Panc1 (cell line): ENCODE measurements around the gene KRTAP10-10.

Experiments used
- TCF7L2 ChIP-seq: IDR thresholded peaks from 2 replicates; pipeline ENCODE4 v1.6.1; 2011; ENCODE audit warnings: mild to moderate bottlenecking, low read depth, low read length, inconsistent platforms
- TF ChIP-seq, protein P1 (sequence below): fragments of 450-650 bp; IDR thresholded peaks from 2 replicates; pipeline ENCODE4 v1.5.1; 2017; ENCODE audit warnings: mild to moderate bottlenecking
- TF ChIP-seq, protein P2 (sequence below), 2 experiments: IDR thresholded peaks; 2 replicates each; pipeline ENCODE4 v1.6.1; 2011 to 2012; ENCODE audit warnings: low read depth in 2 of 2, control low read depth in 1 of 2, low read length in 1 of 2, mild to moderate bottlenecking in 1 of 2, moderate library complexity in 1 of 2; ENCODE audit not compliant: insufficient read depth in 1 of 2

DNA sequence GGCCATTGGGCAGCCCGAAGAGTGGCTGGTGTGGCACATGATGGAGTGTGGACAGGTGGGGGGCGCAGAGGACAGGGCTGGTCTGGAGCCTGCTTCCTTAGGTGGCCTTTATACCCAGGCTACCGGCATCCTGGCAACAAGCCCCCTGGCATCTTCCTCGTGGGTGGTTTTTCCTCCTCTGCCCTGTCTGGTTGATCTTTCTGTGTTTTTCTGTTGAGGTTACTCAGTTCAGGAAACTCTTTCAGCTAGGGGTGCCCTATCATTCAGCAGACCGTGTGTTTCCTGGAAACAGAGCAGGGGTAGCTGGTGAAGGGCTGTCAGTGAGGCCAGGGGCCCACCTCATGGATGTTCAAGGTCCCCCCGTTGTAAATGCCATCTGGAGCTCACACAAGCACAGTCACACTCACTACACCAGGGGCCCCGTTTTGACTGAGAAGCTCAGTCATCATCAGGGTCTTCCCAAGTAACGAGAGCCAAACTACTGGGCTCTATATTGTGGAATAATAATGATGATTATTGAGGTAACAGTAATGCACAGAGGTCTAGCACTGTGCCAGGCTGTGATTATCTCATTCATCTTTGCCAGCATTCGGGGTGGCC lies 17.5 kb downstream of the KRTAP10-10 start, which contains the start of gene KRTAP12-4:
- TF ChIP-seq TCF7L2: no peak
- TF ChIP-seq, protein P1, sequence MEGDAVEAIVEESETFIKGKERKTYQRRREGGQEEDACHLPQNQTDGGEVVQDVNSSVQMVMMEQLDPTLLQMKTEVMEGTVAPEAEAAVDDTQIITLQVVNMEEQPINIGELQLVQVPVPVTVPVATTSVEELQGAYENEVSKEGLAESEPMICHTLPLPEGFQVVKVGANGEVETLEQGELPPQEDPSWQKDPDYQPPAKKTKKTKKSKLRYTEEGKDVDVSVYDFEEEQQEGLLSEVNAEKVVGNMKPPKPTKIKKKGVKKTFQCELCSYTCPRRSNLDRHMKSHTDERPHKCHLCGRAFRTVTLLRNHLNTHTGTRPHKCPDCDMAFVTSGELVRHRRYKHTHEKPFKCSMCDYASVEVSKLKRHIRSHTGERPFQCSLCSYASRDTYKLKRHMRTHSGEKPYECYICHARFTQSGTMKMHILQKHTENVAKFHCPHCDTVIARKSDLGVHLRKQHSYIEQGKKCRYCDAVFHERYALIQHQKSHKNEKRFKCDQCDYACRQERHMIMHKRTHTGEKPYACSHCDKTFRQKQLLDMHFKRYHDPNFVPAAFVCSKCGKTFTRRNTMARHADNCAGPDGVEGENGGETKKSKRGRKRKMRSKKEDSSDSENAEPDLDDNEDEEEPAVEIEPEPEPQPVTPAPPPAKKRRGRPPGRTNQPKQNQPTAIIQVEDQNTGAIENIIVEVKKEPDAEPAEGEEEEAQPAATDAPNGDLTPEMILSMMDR: no peak
- TF ChIP-seq, protein P2, sequence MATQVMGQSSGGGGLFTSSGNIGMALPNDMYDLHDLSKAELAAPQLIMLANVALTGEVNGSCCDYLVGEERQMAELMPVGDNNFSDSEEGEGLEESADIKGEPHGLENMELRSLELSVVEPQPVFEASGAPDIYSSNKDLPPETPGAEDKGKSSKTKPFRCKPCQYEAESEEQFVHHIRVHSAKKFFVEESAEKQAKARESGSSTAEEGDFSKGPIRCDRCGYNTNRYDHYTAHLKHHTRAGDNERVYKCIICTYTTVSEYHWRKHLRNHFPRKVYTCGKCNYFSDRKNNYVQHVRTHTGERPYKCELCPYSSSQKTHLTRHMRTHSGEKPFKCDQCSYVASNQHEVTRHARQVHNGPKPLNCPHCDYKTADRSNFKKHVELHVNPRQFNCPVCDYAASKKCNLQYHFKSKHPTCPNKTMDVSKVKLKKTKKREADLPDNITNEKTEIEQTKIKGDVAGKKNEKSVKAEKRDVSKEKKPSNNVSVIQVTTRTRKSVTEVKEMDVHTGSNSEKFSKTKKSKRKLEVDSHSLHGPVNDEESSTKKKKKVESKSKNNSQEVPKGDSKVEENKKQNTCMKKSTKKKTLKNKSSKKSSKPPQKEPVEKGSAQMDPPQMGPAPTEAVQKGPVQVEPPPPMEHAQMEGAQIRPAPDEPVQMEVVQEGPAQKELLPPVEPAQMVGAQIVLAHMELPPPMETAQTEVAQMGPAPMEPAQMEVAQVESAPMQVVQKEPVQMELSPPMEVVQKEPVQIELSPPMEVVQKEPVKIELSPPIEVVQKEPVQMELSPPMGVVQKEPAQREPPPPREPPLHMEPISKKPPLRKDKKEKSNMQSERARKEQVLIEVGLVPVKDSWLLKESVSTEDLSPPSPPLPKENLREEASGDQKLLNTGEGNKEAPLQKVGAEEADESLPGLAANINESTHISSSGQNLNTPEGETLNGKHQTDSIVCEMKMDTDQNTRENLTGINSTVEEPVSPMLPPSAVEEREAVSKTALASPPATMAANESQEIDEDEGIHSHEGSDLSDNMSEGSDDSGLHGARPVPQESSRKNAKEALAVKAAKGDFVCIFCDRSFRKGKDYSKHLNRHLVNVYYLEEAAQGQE (IDR thresholded peaks at IDR 0.05; ENCODE audit: insufficient read depth in 1 of 2, low read depth in 2 of 2, low read length in 1 of 2): no peak
